Measurements from ENCODE around the gene SLC25A25. TPM values are rescaled to one million over a fixed set of nuclear protein-coding genes. Genes with fewer than 3 reads are reported as not detected.

The SLC25A25 gene
- total and polyA plus RNA-seq, 4 donors = 10.5 to 32.6 (median 24.5) TPM

DNA sequence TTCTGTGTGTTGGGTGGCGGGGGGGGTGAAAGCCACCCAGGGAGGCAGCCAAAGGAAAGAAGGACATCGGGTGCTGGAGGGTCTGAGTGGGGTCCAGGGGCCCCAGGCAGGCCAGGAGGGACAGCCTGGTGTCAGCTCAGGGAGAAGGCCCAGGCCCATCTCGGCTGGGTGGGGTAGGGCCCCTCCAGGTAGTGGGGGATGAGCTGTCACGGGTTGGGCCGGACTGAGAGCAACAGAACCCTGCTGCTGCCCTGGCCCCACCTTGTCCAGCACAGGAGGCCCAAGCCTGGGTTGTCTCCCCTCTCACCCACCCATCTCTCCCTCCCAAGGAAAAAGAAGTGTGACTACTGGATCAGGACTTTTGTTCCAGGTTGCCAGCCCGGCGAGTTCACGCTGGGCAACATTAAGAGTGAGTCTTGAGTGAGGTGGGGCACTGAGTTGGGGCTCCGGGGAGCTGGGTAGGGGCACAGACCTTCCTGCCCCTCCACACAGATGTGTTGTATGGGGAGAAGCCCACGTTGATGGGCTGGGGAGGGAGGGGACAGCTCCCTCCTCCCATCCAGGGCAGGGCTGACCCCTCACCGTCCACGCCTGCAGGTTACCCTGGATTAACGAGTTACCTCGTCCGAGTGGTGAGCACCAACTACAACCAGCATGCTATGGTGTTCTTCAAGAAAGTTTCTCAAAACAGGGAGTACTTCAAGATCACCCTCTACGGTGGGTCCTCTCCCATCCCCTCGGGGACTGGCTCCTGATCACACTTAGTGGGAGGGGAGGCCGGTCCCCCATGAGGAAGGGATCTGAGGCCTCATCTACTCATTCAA, 83.5 kb downstream of the SLC25A25 start:
- H3K4me1 ChIP-seq (ENCODE audit: control insufficient read depth in 5 of 5, insufficient read depth in 5 of 5, low read length in 5 of 5) = peaks cover 0 to 13% (median 5%) of the 10 kb centered on the region in 5 donors
- no peaks in the 10 kb centered on the region for H3K36me3 ChIP-seq (ENCODE audit: control insufficient read depth in 4 of 4, insufficient read depth in 4 of 4, low read length in 4 of 4)
- no peaks in the 10 kb centered on the region for H3K27me3 ChIP-seq (ENCODE audit: control insufficient read depth in 3 of 3, insufficient read depth in 3 of 3, low read length in 2 of 3)
- H3K27ac ChIP-seq (ENCODE audit: low read depth in 1 of 2, low read length in 1 of 2) = no peak overlapping the region
- TF ChIP-seq, protein P1, sequence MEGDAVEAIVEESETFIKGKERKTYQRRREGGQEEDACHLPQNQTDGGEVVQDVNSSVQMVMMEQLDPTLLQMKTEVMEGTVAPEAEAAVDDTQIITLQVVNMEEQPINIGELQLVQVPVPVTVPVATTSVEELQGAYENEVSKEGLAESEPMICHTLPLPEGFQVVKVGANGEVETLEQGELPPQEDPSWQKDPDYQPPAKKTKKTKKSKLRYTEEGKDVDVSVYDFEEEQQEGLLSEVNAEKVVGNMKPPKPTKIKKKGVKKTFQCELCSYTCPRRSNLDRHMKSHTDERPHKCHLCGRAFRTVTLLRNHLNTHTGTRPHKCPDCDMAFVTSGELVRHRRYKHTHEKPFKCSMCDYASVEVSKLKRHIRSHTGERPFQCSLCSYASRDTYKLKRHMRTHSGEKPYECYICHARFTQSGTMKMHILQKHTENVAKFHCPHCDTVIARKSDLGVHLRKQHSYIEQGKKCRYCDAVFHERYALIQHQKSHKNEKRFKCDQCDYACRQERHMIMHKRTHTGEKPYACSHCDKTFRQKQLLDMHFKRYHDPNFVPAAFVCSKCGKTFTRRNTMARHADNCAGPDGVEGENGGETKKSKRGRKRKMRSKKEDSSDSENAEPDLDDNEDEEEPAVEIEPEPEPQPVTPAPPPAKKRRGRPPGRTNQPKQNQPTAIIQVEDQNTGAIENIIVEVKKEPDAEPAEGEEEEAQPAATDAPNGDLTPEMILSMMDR (IDR thresholded peaks at IDR 0.05; ENCODE audit: control extremely low read depth, extremely low read depth) = no peak
- DNase-seq (no peak), ATAC-seq (ENCODE audit: insufficient read depth, low FRiP score) (no peak)
- no peak overlapping the region for H3K9ac ChIP-seq (ENCODE audit: insufficient read depth in 1 of 2, low read length in 2 of 2)
- H3K4me3 ChIP-seq = no peak overlapping the region
- WGBS, 2 donors = 91 to 92% methylated on average over 18 of the region's 18 CpGs
- no peaks in the 10 kb centered on the region for H3K9me3 ChIP-seq (ENCODE audit: control insufficient read depth in 4 of 4, insufficient read depth in 3 of 4, low read length in 3 of 4)

DNA sequence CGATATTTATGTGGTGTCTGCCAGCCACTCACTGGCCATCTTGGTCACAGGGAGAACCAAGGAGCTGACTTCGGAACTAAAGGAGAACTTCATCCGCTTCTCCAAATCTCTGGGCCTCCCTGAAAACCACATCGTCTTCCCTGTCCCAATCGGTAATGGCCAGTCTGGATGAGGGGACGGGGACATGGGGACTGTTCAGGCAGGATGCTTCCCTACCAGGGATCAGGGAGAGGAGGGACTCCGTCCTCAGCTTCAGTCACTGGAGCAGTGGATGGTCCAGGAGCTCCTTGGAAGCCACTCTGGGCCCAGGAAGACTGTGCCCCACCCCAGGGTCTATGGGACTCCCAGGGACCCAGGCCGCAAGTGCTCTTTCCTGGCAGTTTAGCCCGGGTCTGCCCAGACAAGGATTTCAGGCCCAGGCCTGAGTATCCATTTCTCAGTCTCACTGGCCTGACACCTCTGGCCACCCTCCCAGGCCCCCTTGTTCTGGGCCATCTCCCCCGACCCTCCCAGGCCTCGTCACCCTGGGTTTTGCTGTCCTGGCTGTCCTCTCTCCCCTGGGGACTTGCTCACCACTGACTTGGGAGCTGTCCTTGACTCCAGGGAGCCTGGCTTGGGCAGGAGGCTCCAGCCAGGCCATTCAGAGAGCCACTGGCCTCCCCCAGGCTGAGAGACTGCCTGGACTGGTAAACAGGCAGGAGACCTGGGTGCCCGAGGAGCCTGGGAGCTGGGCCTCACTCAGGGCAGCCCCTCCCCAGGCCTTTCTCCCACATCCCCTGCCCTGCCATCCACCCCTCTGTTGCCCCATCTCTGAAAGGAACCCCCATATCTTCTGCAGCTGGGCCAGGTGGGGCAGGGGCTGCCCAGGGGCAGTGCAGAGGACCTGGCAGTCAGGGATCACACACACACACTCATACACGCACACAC, 84.4 kb downstream of the SLC25A25 start:
- H3K4me3 ChIP-seq = no peak overlapping the region
- ATAC-seq (ENCODE audit: insufficient read depth, low FRiP score) (no peak), DNase-seq (no peak)
- no peaks in the 10 kb centered on the region for H3K9me3 ChIP-seq (ENCODE audit: control insufficient read depth in 4 of 4, insufficient read depth in 3 of 4, low read length in 3 of 4)
- WGBS, 2 donors = 95 to 97% methylated on average over 13 of the region's 13 CpGs
- H3K4me1 ChIP-seq (ENCODE audit: control insufficient read depth in 5 of 5, insufficient read depth in 5 of 5, low read length in 5 of 5) = peaks cover 0 to 13% (median 5%) of the 10 kb centered on the region in 5 donors
- H3K36me3 ChIP-seq (ENCODE audit: control insufficient read depth in 4 of 4, insufficient read depth in 4 of 4, low read length in 4 of 4) = no peaks in the 10 kb centered on the region
- no peak overlapping the region for H3K9ac ChIP-seq (ENCODE audit: insufficient read depth in 1 of 2, low read length in 2 of 2)
- H3K27me3 ChIP-seq (ENCODE audit: control insufficient read depth in 3 of 3, insufficient read depth in 3 of 3, low read length in 2 of 3) = no peaks in the 10 kb centered on the region
- TF ChIP-seq, protein P1 (IDR thresholded peaks at IDR 0.05; ENCODE audit: control extremely low read depth, extremely low read depth) = no peak
- H3K27ac ChIP-seq (ENCODE audit: low read depth in 1 of 2, low read length in 1 of 2) = no peak overlapping the region

DNA sequence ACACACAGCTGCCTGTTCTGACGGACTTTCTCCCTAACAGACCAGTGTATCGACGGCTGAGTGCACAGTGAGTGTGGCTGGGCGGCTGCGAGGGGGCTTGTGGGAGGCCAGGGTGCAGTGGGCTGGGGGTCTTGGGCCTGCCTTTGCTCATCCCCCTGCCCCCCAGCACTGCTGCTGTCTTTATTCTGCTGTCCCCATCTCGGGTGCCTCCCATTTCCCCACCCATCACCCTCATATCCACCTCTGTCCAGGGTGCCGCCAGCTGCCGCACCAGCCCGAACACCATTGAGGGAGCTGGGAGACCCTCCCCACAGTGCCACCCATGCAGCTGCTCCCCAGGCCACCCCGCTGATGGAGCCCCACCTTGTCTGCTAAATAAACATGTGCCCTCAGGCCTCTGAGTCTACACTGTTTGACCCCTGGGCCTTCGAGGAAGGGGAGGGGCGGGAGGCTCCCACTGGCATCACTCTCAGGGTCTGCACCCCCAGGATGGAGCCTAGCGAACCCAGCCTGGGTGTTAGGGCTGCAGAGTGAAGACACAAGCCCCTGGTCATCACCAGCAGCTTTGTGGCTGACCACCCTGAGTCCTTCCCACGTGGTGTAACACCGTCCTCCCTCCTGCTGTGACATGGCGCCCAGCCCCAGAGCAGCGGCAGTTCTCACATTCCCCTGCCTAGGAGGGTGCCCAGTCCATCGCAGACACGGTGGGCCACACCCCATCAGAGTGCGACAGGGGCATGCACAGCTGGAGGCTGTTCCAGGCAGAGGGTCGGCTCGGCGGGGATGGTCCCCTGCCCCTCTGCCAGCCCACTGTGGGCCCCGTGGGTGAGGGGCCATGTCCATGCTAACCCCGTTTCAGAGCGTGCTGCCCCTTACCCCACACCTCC, 85.3 kb downstream of the SLC25A25 start:
- Histone ChIP-seq H3K9ac (ENCODE audit: insufficient read depth in 1 of 2, low read length in 2 of 2) (no peak overlapping the region), H3K27me3 (ENCODE audit: control insufficient read depth in 3 of 3, insufficient read depth in 3 of 3, low read length in 2 of 3) (no peaks in the 10 kb centered on the region), H3K9me3 (ENCODE audit: control insufficient read depth in 4 of 4, insufficient read depth in 3 of 4, low read length in 3 of 4) (no peaks in the 10 kb centered on the region), H3K4me3 (no peak overlapping the region), H3K27ac (ENCODE audit: low read depth in 1 of 2, low read length in 1 of 2) (no peak overlapping the region), H3K4me1 (ENCODE audit: control insufficient read depth in 5 of 5, insufficient read depth in 5 of 5, low read length in 5 of 5) (peaks cover 0 to 13% (median 5%) of the 10 kb centered on the region in 5 donors), H3K36me3 (ENCODE audit: control insufficient read depth in 4 of 4, insufficient read depth in 4 of 4, low read length in 4 of 4) (no peaks in the 10 kb centered on the region)
- ATAC-seq (ENCODE audit: insufficient read depth, low FRiP score) (no peak), DNase-seq (no peak)
- WGBS, 2 donors = 88 to 94% methylated on average over 26 of the region's 26 CpGs
- TF ChIP-seq, protein P1 (IDR thresholded peaks at IDR 0.05; ENCODE audit: control extremely low read depth, extremely low read depth) = no peak

Data from lung (tissue), 12 donors.